ENCODE measurements around the gene SLC24A3. TPM values are rescaled to one million over a fixed set of nuclear protein-coding genes. Genes with fewer than 3 reads are reported as not detected.

The SLC24A3 gene
- total RNA-seq, 1 donor from 2014 or later: 0.79 TPM

GRCh38 chr20:19588732-19589131 is 376.3 kb downstream of the SLC24A3 start:
- no peak overlapping the region for H2AFZ ChIP-seq (ENCODE audit: low read depth, low read length)
- no peak for TF ChIP-seq EZH2 (IDR thresholded peaks at IDR 0.05; ENCODE audit: insufficient read depth, low read length)
- no peak for TF ChIP-seq CTCF (IDR thresholded peaks at IDR 0.05; ENCODE audit: insufficient read depth, low read depth, low read length)
- H3K36me3 Mint-ChIP-seq (ENCODE audit: low read depth, unreplicated experiment): no peaks in the 10 kb centered on the region

GRCh38 chr20:19589787-19590362 is 377.4 kb downstream of the SLC24A3 start:
- H4K20me1 ChIP-seq (ENCODE audit: insufficient read depth, low read length): no peaks in the 10 kb centered on the region
- H3K9me3 ChIP-seq (ENCODE audit: insufficient read depth, low read depth, low read length): no peaks in the 10 kb centered on the region
- H3K27me3 ChIP-seq (ENCODE audit: insufficient read depth, low read length): peaks cover 5% of the 10 kb centered on the region
- H3K27ac ChIP-seq (ENCODE audit: low read depth, low read length): no peak overlapping the region
- H3K4me3 ChIP-seq (ENCODE audit: insufficient read depth, low read depth, low read length): no peak overlapping the region
- FAIRE-seq (no peak), DNase-seq (ENCODE audit: low read depth) (no peak)
- no peak overlapping the region for H3K4me2 ChIP-seq (ENCODE audit: low read length)
- H3K4me1 Mint-ChIP-seq (ENCODE audit: low read depth, unreplicated experiment): no peaks in the 10 kb centered on the region
- no peak overlapping the region for H3K4me3 Mint-ChIP-seq (ENCODE audit: unreplicated experiment)
- no peak overlapping the region for H3K27ac Mint-ChIP-seq (ENCODE audit: unreplicated experiment)
- H3K9me3 Mint-ChIP-seq (ENCODE audit: unreplicated experiment): peaks cover 6% of the 10 kb centered on the region
- no peak overlapping the region for H3K9ac ChIP-seq (ENCODE audit: low read length)
- TF ChIP-seq CTCF (IDR thresholded peaks at IDR 0.05; ENCODE audit: insufficient read depth, low read depth, low read length): no peak
- TF ChIP-seq EZH2 (IDR thresholded peaks at IDR 0.05; ENCODE audit: insufficient read depth, low read length): no peak
- no peaks in the 10 kb centered on the region for H3K36me3 ChIP-seq (ENCODE audit: insufficient read depth, low read length)
- H3K79me2 ChIP-seq (ENCODE audit: insufficient read depth, low read length): no peaks in the 10 kb centered on the region
- H3K4me1 ChIP-seq (ENCODE audit: insufficient read depth, low read length): no peaks in the 10 kb centered on the region
- H3K27me3 Mint-ChIP-seq (ENCODE audit: low read depth, unreplicated experiment): peaks cover 27% of the 10 kb centered on the region
- H2AFZ ChIP-seq (ENCODE audit: low read depth, low read length): no peak overlapping the region
- no peaks in the 10 kb centered on the region for H3K36me3 Mint-ChIP-seq (ENCODE audit: low read depth, unreplicated experiment)

More at GRCh38 chr20:19588732-19589131, 376.3 kb downstream of the SLC24A3 start:
- DNase-seq (ENCODE audit: low read depth): no peak
- H4K20me1 ChIP-seq (ENCODE audit: insufficient read depth, low read length): no peaks in the 10 kb centered on the region
- Mint-ChIP-seq H3K27me3 (ENCODE audit: low read depth, unreplicated experiment) (peaks cover 33% of the 10 kb centered on the region), H3K27ac (ENCODE audit: unreplicated experiment) (no peak overlapping the region), H3K4me3 (ENCODE audit: unreplicated experiment) (no peak overlapping the region), H3K9me3 (ENCODE audit: unreplicated experiment) (peaks cover 6% of the 10 kb centered on the region), H3K4me1 (ENCODE audit: low read depth, unreplicated experiment) (no peaks in the 10 kb centered on the region)
- no peaks in the 10 kb centered on the region for H3K36me3 ChIP-seq (ENCODE audit: insufficient read depth, low read length)
- peaks cover 5% of the 10 kb centered on the region for H3K27me3 ChIP-seq (ENCODE audit: insufficient read depth, low read length)
- no peak for FAIRE-seq
- H3K4me2 ChIP-seq (ENCODE audit: low read length): no peak overlapping the region
- H3K9ac ChIP-seq (ENCODE audit: low read length): no peak overlapping the region
- H3K27ac ChIP-seq (ENCODE audit: low read depth, low read length): no peak overlapping the region
- H3K79me2 ChIP-seq (ENCODE audit: insufficient read depth, low read length): no peaks in the 10 kb centered on the region
- H3K4me3 ChIP-seq (ENCODE audit: insufficient read depth, low read depth, low read length): no peak overlapping the region
- no peaks in the 10 kb centered on the region for H3K4me1 ChIP-seq (ENCODE audit: insufficient read depth, low read length)
- no peaks in the 10 kb centered on the region for H3K9me3 ChIP-seq (ENCODE audit: insufficient read depth, low read depth, low read length)

- Mint-ChIP-seq H3K4me1 (ENCODE audit: low read depth, unreplicated experiment) (no peaks in the 10 kb centered on the region), H3K4me3 (ENCODE audit: unreplicated experiment) (no peak overlapping the region), H3K27me3 (ENCODE audit: low read depth, unreplicated experiment) (peaks cover 21% of the 10 kb centered on the region), H3K36me3 (ENCODE audit: low read depth, unreplicated experiment) (no peaks in the 10 kb centered on the region), H3K9me3 (ENCODE audit: unreplicated experiment) (peaks cover 6% of the 10 kb centered on the region), H3K27ac (ENCODE audit: unreplicated experiment) (no peak overlapping the region)
- Histone ChIP-seq H3K27ac (ENCODE audit: low read depth, low read length) (no peak overlapping the region), H3K79me2 (ENCODE audit: insufficient read depth, low read length) (no peaks in the 10 kb centered on the region), H3K27me3 (ENCODE audit: insufficient read depth, low read length) (peaks cover 5% of the 10 kb centered on the region), H3K4me1 (ENCODE audit: insufficient read depth, low read length) (no peaks in the 10 kb centered on the region), H2AFZ (ENCODE audit: low read depth, low read length) (no peak overlapping the region), H3K9me3 (ENCODE audit: insufficient read depth, low read depth, low read length) (no peaks in the 10 kb centered on the region), H3K4me3 (ENCODE audit: insufficient read depth, low read depth, low read length) (no peak overlapping the region), H4K20me1 (ENCODE audit: insufficient read depth, low read length) (no peaks in the 10 kb centered on the region), H3K4me2 (ENCODE audit: low read length) (no peak overlapping the region), H3K9ac (ENCODE audit: low read length) (no peak overlapping the region), H3K36me3 (ENCODE audit: insufficient read depth, low read length) (no peaks in the 10 kb centered on the region)
- FAIRE-seq: no peak
- TF ChIP-seq CTCF (IDR thresholded peaks at IDR 0.05; ENCODE audit: insufficient read depth, low read depth, low read length) (no peak), EZH2 (IDR thresholded peaks at IDR 0.05; ENCODE audit: insufficient read depth, low read length) (no peak)
- DNase-seq (ENCODE audit: low read depth): no peak
These were observed 377.9 kb downstream of the SLC24A3 start for GRCh38 chr20:19590382-19590781.

Measured in astrocyte (in vitro differentiated cells and primary cell).